Activated naive CD4-positive, alpha-beta T cell treated with anti-CD3 and anti-CD28 coated beads for 36 hours (primary cell): Measurements from ENCODE around the gene ZDHHC1. TPM values are rescaled to one million over a fixed set of nuclear protein-coding genes. Genes with fewer than 3 reads are reported as not detected.
"Not testable (repeated sequence)": the region's sequence is repeated elsewhere in the genome, so short reads cannot be mapped to it uniquely, and the experiment has no call there.

Experiments used
- CTCF ChIA-PET: fragments of 350-600 bp; sonication (Branson Sonifier 250); formaldehyde crosslinking; loops from one replicate; lab custom pipeline; 2021; ENCODE audit warnings: antibody characterized with exemption; lab: Charles Lee
- DNase-seq: peaks from one replicate; pipeline ENCODE4 v3.0.0-alpha.2; 2020
- H3K27ac Mint-ChIP-seq: one replicate; pipeline ENCODE4 v1.8.0; 2021; ENCODE audit warnings: mild to moderate bottlenecking, mixed read lengths
- H3K27me3 Mint-ChIP-seq: one replicate; pipeline ENCODE4 v1.8.0; 2021; ENCODE audit warnings: low read depth, mixed read lengths
- H3K36me3 Mint-ChIP-seq: one replicate; pipeline ENCODE4 v1.8.0; 2021; ENCODE audit warnings: low read depth, mixed read lengths
- H3K4me1 Mint-ChIP-seq: one replicate; pipeline ENCODE4 v1.8.0; 2021; ENCODE audit warnings: low read depth, mixed read lengths
- H3K4me3 Mint-ChIP-seq: one replicate; pipeline ENCODE4 v1.8.0; 2021; ENCODE audit warnings: mild to moderate bottlenecking, moderate library complexity, mixed read lengths
- H3K9me3 Mint-ChIP-seq: one replicate; pipeline ENCODE4 v1.8.0; 2021; ENCODE audit warnings: mixed read lengths
- intact Hi-C: fragments of 100-400 bp; cut with micrococcal nuclease; formaldehyde crosslinking; loops from one replicate; pipeline ENCODE4 v1.15.1; 2023
- total RNA-seq, 2 experiments: library from RNA; stranded (reverse); gene quantifications; one replicate each; pipeline ENCODE4 v1.2.3, GENCODE V29; 2021

Gene ZDHHC1
- total RNA-seq, 2 experiments from 2014 or later, result 0.12 to 0.32 TPM

DNA sequence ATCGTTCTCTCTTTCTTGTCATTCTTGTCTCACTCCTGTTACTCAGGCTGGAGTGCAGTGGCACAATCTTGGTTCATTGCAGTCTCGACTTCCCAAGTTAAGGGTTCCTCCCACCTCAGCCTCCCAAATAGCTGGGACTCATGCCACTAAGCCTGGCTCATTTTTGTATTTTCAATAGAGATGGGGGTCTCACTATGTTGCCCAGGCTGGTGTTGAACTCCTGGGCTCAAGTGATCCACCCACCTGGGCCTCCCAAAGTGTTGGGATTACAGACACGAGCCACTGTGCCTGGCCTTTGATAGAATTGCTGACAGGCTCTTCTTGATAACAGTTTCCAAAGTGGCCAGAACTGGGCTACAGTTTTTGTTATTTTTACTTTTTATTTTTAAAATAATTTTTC lies 55.2 kb downstream of the ZDHHC1 start:
- H3K4me1 Mint-ChIP-seq, result peaks cover 10% of the 10 kb centered on the region
- H3K4me3 Mint-ChIP-seq, result no peak overlapping the region
- H3K27me3 Mint-ChIP-seq, result no peaks in the 10 kb centered on the region
- intact Hi-C loops, result no loop called here
- no peak for DNase-seq
- CTCF ChIA-PET, result no interaction called here
- no peaks in the 10 kb centered on the region for H3K36me3 Mint-ChIP-seq
- no peak overlapping the region for H3K27ac Mint-ChIP-seq
- no peaks in the 10 kb centered on the region for H3K9me3 Mint-ChIP-seq

DNA sequence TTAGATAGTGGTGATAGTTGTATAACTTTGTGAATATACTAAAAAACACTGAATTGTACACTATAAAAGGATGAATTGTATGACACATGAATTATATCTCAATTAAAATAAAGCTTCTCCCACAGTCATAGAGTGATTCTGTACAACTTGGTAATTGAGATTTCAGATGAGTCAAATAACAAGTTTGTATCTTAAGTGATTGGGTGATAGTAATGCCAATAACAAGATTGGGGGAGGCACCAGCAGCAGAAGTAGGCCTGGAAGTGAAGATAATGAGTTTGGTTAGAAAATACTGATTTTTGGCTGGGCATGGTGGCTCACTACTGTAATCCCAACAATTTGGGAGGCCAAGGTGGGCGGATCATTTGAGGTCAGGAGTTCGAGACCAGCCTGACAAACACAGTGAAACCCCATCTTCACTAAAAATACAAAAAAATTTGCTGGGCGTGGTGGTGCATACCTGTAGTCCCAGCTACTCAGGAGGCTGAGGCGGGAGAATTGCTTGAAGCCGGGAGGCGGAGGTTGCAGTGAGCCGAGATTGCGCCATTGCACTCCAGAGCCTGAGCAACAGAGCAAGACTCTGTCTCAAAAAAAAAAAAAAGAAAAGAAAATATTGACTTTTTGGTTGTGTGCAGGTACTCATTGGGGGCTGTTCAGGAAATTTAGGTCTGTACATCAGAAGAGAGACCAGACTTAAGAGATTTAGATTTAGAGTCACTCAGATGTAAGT lies 56.6 kb downstream of the ZDHHC1 start:
- intact Hi-C loops, H3K36me3 Mint-ChIP-seq, CTCF ChIA-PET, H3K27ac Mint-ChIP-seq, H3K4me1 Mint-ChIP-seq, DNase-seq, H3K27me3 Mint-ChIP-seq, H3K9me3 Mint-ChIP-seq, H3K4me3 Mint-ChIP-seq: not testable (repeated sequence)

DNA sequence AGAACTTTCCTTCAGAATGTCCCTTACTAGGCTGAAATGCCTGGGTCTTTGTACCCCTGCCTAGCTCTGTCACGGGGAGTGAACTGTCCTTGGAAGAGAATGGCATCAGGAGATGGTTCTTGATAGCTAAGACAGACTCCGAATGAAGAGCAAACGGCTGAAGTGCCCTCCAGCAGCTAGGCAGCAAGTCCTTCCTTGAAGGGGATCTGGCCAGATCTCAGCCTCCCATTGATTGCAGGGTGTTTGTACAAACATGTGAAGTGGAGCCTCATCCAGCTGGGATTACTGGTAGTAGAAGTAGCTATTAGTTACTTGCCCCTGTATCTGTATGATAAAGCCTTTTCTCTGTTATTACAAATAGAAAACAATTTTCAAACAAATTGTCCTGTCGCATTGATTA lies 58.7 kb downstream of the ZDHHC1 start:
- H3K27ac Mint-ChIP-seq, result no peak overlapping the region
- peaks cover 3% of the 10 kb centered on the region for H3K27me3 Mint-ChIP-seq
- H3K9me3 Mint-ChIP-seq, result no peaks in the 10 kb centered on the region

DNA sequence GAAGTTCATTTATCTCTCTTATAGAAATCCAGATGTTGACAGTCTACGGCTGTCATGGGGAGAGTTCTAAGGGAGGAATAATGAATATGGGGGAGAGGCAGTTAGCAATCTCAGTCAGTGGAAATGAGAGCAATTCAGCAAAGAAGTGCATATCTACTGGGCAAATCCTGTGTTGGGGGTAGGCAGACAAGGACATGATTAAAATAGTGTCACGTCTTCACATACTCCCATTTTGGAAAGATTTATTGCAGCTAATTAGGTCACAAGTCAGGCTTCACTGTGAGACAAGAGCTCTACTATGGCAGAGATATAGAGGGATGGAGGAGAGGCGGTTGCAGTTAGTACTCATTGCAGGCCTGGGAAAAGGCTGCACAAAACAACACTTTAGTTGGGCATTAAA lies 59.9 kb downstream of the ZDHHC1 start:
- Mint-ChIP-seq H3K36me3 (no peaks in the 10 kb centered on the region), H3K27ac (no peak overlapping the region), H3K4me1 (no peaks in the 10 kb centered on the region), H3K4me3 (no peak overlapping the region), H3K9me3 (no peaks in the 10 kb centered on the region), H3K27me3 (peaks cover 3% of the 10 kb centered on the region)
- intact Hi-C loops, result no loop called here
- CTCF ChIA-PET, result interaction anchor here (0.6 to 1.2 kb wide), 3 partner anchors 8 to 201 kb away, joined by 3 to 4 read pairs (median 4); no protein-coding TSS in a partner anchor
- no peak for DNase-seq

More for the DNA sequence above, 58.7 kb downstream of the ZDHHC1 start:
- Mint-ChIP-seq H3K4me3 (no peak overlapping the region), H3K36me3 (no peaks in the 10 kb centered on the region), H3K4me1 (no peaks in the 10 kb centered on the region)
- no peak for DNase-seq
- CTCF ChIA-PET, result no interaction called here
- intact Hi-C loops, result no loop called here

DNA sequence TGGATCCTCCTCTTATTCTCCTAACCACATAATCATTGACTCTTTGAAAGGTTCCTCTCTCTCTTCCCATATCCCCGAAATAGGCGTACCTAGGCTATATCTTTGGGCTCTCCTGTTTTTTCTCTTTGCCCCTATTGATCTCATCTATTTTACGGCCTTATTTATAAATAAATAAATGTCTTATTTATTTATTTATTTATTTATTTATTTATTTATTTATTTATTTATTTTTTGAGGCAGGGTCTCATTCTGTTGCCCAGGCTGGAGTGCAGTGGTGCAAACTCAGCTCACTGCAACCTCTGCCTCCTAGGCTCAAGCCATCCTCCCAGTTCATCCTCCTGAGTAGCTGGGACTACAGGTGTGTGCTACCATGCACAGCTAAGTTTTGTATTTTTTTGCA lies 63.8 kb downstream of the ZDHHC1 start:
- H3K4me3 Mint-ChIP-seq, H3K9me3 Mint-ChIP-seq, DNase-seq, H3K36me3 Mint-ChIP-seq, H3K4me1 Mint-ChIP-seq, H3K27me3 Mint-ChIP-seq, intact Hi-C loops, H3K27ac Mint-ChIP-seq: not testable (repeated sequence)
- CTCF ChIA-PET, result interaction anchor here (1.0 to 2.8 kb wide), 4 partner anchors 20 to 74 kb away, joined by 3 to 11 read pairs (median 3); no protein-coding TSS in a partner anchor

DNA sequence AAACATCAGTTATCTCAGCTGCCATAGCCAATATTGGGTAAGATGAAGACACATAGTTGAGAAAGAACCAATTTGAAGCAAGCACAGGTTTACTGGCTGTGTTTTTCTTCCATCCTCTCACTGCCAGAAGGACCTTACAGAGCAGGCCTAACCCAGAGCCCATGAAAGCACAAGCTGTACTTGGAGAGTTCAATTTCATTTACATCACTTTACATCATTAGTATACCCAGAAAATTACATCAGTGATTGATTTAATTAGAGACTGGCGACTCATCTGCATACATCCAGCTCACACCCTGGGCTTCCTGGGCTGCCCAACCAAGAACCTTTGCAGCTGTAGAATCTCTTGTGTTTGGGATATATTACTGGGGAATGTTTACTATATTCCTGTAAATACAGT lies 66.0 kb downstream of the ZDHHC1 start:
- intact Hi-C loops, result no loop called here
- H3K4me3 Mint-ChIP-seq, result no peak overlapping the region
- H3K27ac Mint-ChIP-seq, result no peak overlapping the region
- peaks cover 3% of the 10 kb centered on the region for H3K27me3 Mint-ChIP-seq
- no peak for DNase-seq
- H3K9me3 Mint-ChIP-seq, result no peaks in the 10 kb centered on the region
- no peaks in the 10 kb centered on the region for H3K4me1 Mint-ChIP-seq
- CTCF ChIA-PET, result interaction anchor here (0.6 to 1.4 kb wide), 11 partner anchors 11 to 253 kb away, joined by 3 to 7 read pairs (median 4); partner anchors contain the start of gene TPPP3
- H3K36me3 Mint-ChIP-seq, result no peaks in the 10 kb centered on the region

DNA sequence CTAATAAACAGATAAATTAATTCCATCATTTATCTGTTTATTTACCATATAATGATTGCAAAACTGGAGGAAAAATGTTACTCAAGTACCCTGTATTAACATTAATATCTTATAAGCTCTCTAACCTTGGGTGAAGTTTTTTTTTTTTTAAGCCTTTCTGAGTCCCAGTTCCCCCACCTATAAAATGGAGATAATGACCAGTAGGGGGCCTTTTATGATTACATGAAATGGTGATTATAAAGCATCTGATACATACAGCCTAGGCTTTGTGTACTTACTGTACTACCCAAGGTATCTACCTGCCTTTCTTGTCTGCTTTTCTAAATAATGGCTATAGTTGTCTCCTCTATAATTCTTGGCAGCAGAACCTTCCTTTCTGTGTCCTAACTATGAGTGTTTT lies 67.1 kb downstream of the ZDHHC1 start:
- CTCF ChIA-PET, result interaction anchor here (0.6 to 1.4 kb wide), 5 partner anchors 42 to 89 kb away, joined by 3 to 6 read pairs (median 3); no protein-coding TSS in a partner anchor
- no peak for DNase-seq
- intact Hi-C loops, result loop anchor here (1.0 to 5.0 kb wide), 2 partner anchors 50 to 118 kb away; no protein-coding TSS in a partner anchor
- H3K27ac Mint-ChIP-seq, result no peak overlapping the region
- H3K9me3 Mint-ChIP-seq, result no peaks in the 10 kb centered on the region
- no peaks in the 10 kb centered on the region for H3K27me3 Mint-ChIP-seq
- H3K4me3 Mint-ChIP-seq, result no peak overlapping the region
- H3K4me1 Mint-ChIP-seq, result no peaks in the 10 kb centered on the region
- no peaks in the 10 kb centered on the region for H3K36me3 Mint-ChIP-seq

DNA sequence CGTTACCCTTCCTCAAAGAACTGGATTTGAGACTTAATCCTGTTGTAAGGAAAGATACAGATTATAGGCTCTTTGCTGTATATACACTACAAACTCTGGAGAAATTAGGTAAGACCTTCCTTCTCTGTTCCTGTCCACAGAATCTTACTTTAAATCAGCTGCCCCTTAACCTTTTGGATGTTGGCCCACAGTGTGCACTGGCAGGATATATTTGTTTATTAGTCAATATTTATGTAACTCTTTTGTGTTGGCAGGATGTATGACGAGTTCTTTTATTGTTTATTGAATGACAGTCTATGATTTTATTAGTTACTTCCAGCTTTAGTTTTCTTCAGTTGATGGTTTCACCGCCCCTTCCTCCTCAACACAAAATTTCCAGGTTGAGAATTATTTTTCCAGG lies 69.9 kb downstream of the ZDHHC1 start:
- Mint-ChIP-seq H3K27ac (no peak overlapping the region), H3K4me3 (no peak overlapping the region), H3K36me3 (no peaks in the 10 kb centered on the region), H3K27me3 (peaks cover 4% of the 10 kb centered on the region), H3K9me3 (no peaks in the 10 kb centered on the region), H3K4me1 (no peaks in the 10 kb centered on the region)
- CTCF ChIA-PET, result interaction anchor here (1.2 to 1.7 kb wide), 2 partner anchors 68 to 76 kb away, joined by 3 to 4 read pairs; no protein-coding TSS in a partner anchor
- intact Hi-C loops, result loop anchor here (5.0 kb wide), 1 partner anchor 121 kb away; no protein-coding TSS in a partner anchor
- no peak for DNase-seq

DNA sequence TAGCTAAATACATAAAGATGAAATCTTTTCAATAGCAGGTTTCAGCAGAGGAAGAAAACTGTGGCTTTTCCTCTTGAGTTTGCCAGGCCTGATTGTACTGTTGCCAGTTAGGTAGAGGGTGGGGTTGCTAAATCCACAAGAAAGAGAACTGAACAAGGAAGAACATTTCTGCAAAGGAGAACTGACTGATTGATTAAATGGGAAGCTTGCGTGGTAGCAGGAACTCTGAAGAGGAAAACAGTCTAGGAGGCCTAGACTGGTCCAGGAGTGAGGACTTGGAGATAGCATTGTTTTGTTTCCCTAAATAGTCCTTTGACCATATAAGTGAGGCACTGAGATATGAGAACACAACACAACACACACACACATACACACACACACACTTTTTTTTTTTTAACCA lies 70.9 kb downstream of the ZDHHC1 start:
- intact Hi-C loops, result loop anchor here (5.0 kb wide), 1 partner anchor 122 kb away; no protein-coding TSS in a partner anchor
- DNase-seq, result no peak
- CTCF ChIA-PET, result interaction anchor here (0.8 to 1.7 kb wide), 5 partner anchors 13 to 85 kb away, joined by 3 to 6 read pairs (median 4); partner anchors contain the start of gene TPPP3

More for the DNA sequence above, 70.9 kb downstream of the ZDHHC1 start:
- Mint-ChIP-seq H3K4me3 (no peak overlapping the region), H3K36me3 (no peaks in the 10 kb centered on the region), H3K9me3 (no peaks in the 10 kb centered on the region), H3K27me3 (peaks cover 4% of the 10 kb centered on the region), H3K27ac (no peak overlapping the region), H3K4me1 (no peaks in the 10 kb centered on the region)

Other genes starting within 250 kb of the ZDHHC1 start
- gene NOL3, start 245.9 kb downstream of the ZDHHC1 start, total RNA-seq, result 1 to 10 TPM; 3.8 to 4.4 TPM
- 10 to 100 TPM; 21.9 to 24.0 TPM for gene MATCAP1, start 232.5 kb downstream of the ZDHHC1 start, total RNA-seq
- gene EXOC3L1, start 226.3 kb downstream of the ZDHHC1 start, total RNA-seq, result not detected
- gene E2F4, start 224.3 kb downstream of the ZDHHC1 start, total RNA-seq, result 10 to 100 TPM; 65.1 to 66.5 TPM
- gene ELMO3, start 217.3 kb downstream of the ZDHHC1 start, total RNA-seq, result 1 to 10 TPM; 3.8 to 4.4 TPM
- 10 to 100 TPM; 24.6 to 29.4 TPM for gene TMEM208, start 189.3 kb downstream of the ZDHHC1 start, total RNA-seq
- gene FHOD1, start 169.0 kb downstream of the ZDHHC1 start, total RNA-seq, result 10 to 100 TPM; 70.7 to 73.7 TPM
- gene SLC9A5, start 167.5 kb downstream of the ZDHHC1 start, total RNA-seq, result 1 to 10 TPM; 5.2 TPM
- gene PLEKHG4, start 136.9 kb downstream of the ZDHHC1 start, total RNA-seq, result 10 to 100 TPM; 14.3 to 14.4 TPM
- 1 to 10 TPM; 1.0 to 1.3 TPM for gene KCTD19, start 89.7 kb downstream of the ZDHHC1 start, total RNA-seq
- gene LRRC36, start 89.7 kb downstream of the ZDHHC1 start, total RNA-seq, result under 1 TPM in 1 of 2 experiments, not detected in 1; 0.64 TPM
- gene TPPP3, start 23.0 kb downstream of the ZDHHC1 start, total RNA-seq, result not detected
- 1 to 10 TPM in 1 of 2 experiments, under 1 TPM in 1; 0.86 to 1.1 TPM for gene HSD11B2, start 14.6 kb upstream of the ZDHHC1 start, total RNA-seq
- gene ATP6V0D1, start 64.7 kb upstream of the ZDHHC1 start, total RNA-seq, result 10 to 100 TPM; 11.9 to 15.3 TPM
- gene AGRP, start 67.1 kb upstream of the ZDHHC1 start, total RNA-seq, result not detected
- gene RIPOR1, start 112.4 kb upstream of the ZDHHC1 start, total RNA-seq, result 10 to 100 TPM; 34.2 to 41.9 TPM
- 10 to 100 TPM; 51.2 to 52.3 TPM for gene CTCF, start 146.0 kb upstream of the ZDHHC1 start, total RNA-seq
- 100 to 1,000 TPM; 123 to 130 TPM for gene CARMIL2, start 228.7 kb upstream of the ZDHHC1 start, total RNA-seq
- 10 to 100 TPM; 49.2 to 54.9 TPM for gene ACD, start 243.8 kb upstream of the ZDHHC1 start, total RNA-seq
- 1 to 10 TPM; 7.3 to 8.4 TPM for gene PARD6A, start 244.5 kb upstream of the ZDHHC1 start, total RNA-seq